ENCODE results near the gene SLAMF8. TPM values are rescaled to one million over a fixed set of nuclear protein-coding genes. Genes with fewer than 3 reads are reported as not detected.

Gene SLAMF8
- total RNA-seq, 1 experiment from 2014 or later = not detected

- Histone ChIP-seq H3K27ac (ENCODE audit: low read length) (no peak overlapping the region), H3K4me1 (ENCODE audit: control insufficient read depth, insufficient read depth, low read length) (no peaks in the 10 kb centered on the region), H3K4me3 (ENCODE audit: low read depth in 2 of 2, low read length in 2 of 2) (no peak overlapping the region), H3K9me3 (ENCODE audit: control insufficient read depth, insufficient read depth, low read depth, low read length) (no peaks in the 10 kb centered on the region), H3K27me3 (ENCODE audit: control insufficient read depth, insufficient read depth, low read length) (peaks cover 21% of the 10 kb centered on the region), H3K36me3 (ENCODE audit: control insufficient read depth, insufficient read depth, low read length) (no peaks in the 10 kb centered on the region)
- in situ Hi-C loops (cut with HindIII; ENCODE audit: low pct_unique_long_range_greater_than_20kb, low sequenced_read_pairs) = no loop called here
- ChIA-PET POLR2A (no interaction called here), CTCF (no interaction called here)
- no peak for DNase-seq (ENCODE audit: low read depth, low spot score)
- TF ChIP-seq REST (IDR thresholded peaks at IDR 0.05; ENCODE audit: insufficient read depth in 1 of 2, low read depth in 2 of 2, low read length in 1 of 2) (no peak), TCF7L2 (IDR thresholded peaks at IDR 0.05; ENCODE audit: low read depth, low read length) (no peak), POLR2AphosphoS5 (IDR thresholded peaks at IDR 0.05; ENCODE audit: low read depth, low read length) (no peak)
- BruUV-seq (replicated peaks) = no TSS peak
- no peak for ATAC-seq
- intact Hi-C loops (cut with micrococcal nuclease; ENCODE audit: unreplicated experiment) = loop anchor here (5.0 kb wide), 1 partner anchor 212 kb away; no protein-coding TSS in a partner anchor
These were observed 31.1 kb upstream of the SLAMF8 start for GRCh38 chr1:159795534-159795933.

GRCh38 chr1:159798893-159799292 is 27.8 kb upstream of the SLAMF8 start:
- ChIA-PET POLR2A (no interaction called here), CTCF (interaction anchor here (0.9 to 3.0 kb wide), 7 partner anchors 18 to 208 kb away, joined by 3 to 17 read pairs (median 3); partner anchors contain the start of gene DUSP23)
- Histone ChIP-seq H3K36me3 (ENCODE audit: control insufficient read depth, insufficient read depth, low read length) (no peaks in the 10 kb centered on the region), H3K27ac (ENCODE audit: low read length) (no peak overlapping the region), H3K4me3 (ENCODE audit: low read depth in 2 of 2, low read length in 2 of 2) (no peak overlapping the region), H3K9me3 (ENCODE audit: control insufficient read depth, insufficient read depth, low read depth, low read length) (no peaks in the 10 kb centered on the region), H3K27me3 (ENCODE audit: control insufficient read depth, insufficient read depth, low read length) (peaks cover 22% of the 10 kb centered on the region), H3K4me1 (ENCODE audit: control insufficient read depth, insufficient read depth, low read length) (no peaks in the 10 kb centered on the region)
- in situ Hi-C loops (cut with HindIII; ENCODE audit: low pct_unique_long_range_greater_than_20kb, low sequenced_read_pairs) = no loop called here
- ATAC-seq (peak; percentile 94), DNase-seq (ENCODE audit: low read depth, low spot score) (peak; percentile 64)
- no TSS peak for BruUV-seq (replicated peaks)
- intact Hi-C loops (cut with micrococcal nuclease; ENCODE audit: unreplicated experiment) = loop anchor here (1.0 to 5.0 kb wide), 2 partner anchors 92 to 208 kb away; no protein-coding TSS in a partner anchor
- TF ChIP-seq CTCF (IDR thresholded peaks at IDR 0.05) = peak; percentile 83
- no peak for TF ChIP-seq REST (IDR thresholded peaks at IDR 0.05; ENCODE audit: insufficient read depth in 1 of 2, low read depth in 2 of 2, low read length in 1 of 2)

All from Panc1 (cell line).